ENCODE measurements around the gene METTL22. TPM values are rescaled to one million over a fixed set of nuclear protein-coding genes. Genes with fewer than 3 reads are reported as not detected.

The METTL22 gene
- polyA plus RNA-seq, 1 of the 3 experiments (the other 2 are of a cell fraction) = 38.3 TPM

DNA sequence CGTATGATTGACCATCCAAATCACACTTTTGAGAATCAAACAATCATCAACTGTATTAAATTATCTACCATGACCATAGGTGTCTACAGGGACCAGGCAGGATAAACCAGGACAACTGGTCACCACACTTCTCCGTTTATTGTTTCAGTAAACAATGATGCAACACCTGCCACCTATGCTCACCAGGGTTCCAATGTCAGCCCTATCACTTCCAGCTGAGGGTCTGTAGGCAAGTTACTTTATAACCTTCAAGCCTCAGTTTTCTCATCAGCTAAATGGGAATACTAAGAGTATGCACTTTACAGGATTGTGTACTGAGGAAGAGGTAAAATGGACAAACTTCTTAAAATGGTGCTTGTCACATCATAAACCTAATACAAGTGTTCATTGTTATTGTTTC, 46.1 kb upstream of the METTL22 start:
- Histone ChIP-seq H3K79me2 (ENCODE audit: insufficient read depth) (no peaks in the 10 kb centered on the region), H3K9me3 (no peaks in the 10 kb centered on the region)

DNA sequence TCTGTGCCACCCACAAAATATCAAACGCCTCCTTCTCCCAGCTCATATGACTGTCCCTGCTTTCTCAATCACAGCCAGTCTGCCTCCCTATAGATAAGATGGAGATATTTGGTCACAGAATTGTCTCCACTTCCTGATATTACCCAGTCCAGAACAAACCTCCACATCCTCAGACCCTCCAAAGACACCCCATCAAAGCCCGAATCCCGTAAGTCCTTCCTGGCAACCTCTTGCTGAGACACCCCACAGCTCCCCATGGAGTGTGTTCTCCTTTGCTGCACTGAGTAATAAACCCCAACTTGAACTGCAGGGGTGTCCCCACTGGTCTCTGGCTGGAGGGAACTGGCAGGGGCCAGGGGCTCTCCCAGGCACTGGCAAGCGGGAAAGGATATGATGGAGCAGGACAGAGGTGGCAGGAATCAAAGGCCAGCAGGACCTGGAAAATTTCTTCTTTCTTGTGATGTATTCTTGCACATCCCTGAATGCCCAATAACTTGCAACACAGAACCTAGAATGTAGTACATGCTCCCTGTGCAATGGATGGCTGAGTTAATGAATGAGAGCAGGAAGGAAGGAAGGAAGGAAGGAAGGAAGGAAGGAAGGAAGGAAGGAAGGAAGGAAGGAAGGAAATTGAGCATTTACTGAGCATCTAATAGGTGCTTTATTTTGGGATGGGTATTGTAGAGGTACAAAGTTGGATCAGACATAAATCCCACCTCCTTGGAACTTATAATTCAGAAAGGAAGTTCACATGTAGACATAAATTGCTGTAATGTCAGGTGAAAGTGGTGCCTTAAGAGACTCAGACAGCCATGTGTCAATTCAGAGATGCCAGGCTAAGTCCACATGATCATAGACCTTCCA, 45.1 kb upstream of the METTL22 start:
- no peaks in the 10 kb centered on the region for H3F3A ChIP-seq (replicated peaks; ENCODE audit: insufficient read depth)
- no peak for DNase-seq
- H3K9ac ChIP-seq = no peak overlapping the region
- 59% methylated on average over 4 of the region's 4 CpGs for WGBS (ENCODE audit: low lambda C conversion rate)
- no peaks in the 10 kb centered on the region for H3K9me2 ChIP-seq
- TF ChIP-seq MEF2A (IDR thresholded peaks at IDR 0.05; ENCODE audit: borderline replicate concordance, low read depth) (no peak), YY1 (IDR thresholded peaks at IDR 0.05; ENCODE audit: low read depth) (no peak), ELF1 (IDR thresholded peaks at IDR 0.05) (no peak), MXI1 (IDR thresholded peaks at IDR 0.05; ENCODE audit: low read depth, low read length) (no peak), EP300 (IDR thresholded peaks at IDR 0.05; ENCODE audit: borderline replicate concordance in 1 of 2, low read depth in 1 of 2, low read length in 1 of 2) (no peak), NFIC (IDR thresholded peaks at IDR 0.05; ENCODE audit: borderline replicate concordance) (no peak), FOSL2 (IDR thresholded peaks at IDR 0.05; ENCODE audit: borderline replicate concordance, low read depth) (no peak)
- TF ChIP-seq, protein P1, sequence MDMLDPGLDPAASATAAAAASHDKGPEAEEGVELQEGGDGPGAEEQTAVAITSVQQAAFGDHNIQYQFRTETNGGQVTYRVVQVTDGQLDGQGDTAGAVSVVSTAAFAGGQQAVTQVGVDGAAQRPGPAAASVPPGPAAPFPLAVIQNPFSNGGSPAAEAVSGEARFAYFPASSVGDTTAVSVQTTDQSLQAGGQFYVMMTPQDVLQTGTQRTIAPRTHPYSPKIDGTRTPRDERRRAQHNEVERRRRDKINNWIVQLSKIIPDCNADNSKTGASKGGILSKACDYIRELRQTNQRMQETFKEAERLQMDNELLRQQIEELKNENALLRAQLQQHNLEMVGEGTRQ (IDR thresholded peaks at IDR 0.05; ENCODE audit: borderline replicate concordance, low read depth, low read length) = no peak
- TF ChIP-seq, protein P2, sequence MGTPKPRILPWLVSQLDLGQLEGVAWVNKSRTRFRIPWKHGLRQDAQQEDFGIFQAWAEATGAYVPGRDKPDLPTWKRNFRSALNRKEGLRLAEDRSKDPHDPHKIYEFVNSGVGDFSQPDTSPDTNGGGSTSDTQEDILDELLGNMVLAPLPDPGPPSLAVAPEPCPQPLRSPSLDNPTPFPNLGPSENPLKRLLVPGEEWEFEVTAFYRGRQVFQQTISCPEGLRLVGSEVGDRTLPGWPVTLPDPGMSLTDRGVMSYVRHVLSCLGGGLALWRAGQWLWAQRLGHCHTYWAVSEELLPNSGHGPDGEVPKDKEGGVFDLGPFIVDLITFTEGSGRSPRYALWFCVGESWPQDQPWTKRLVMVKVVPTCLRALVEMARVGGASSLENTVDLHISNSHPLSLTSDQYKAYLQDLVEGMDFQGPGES (IDR thresholded peaks at IDR 0.05; ENCODE audit: low read depth, low read length) = no peak
- TF ChIP-seq, protein P3, sequence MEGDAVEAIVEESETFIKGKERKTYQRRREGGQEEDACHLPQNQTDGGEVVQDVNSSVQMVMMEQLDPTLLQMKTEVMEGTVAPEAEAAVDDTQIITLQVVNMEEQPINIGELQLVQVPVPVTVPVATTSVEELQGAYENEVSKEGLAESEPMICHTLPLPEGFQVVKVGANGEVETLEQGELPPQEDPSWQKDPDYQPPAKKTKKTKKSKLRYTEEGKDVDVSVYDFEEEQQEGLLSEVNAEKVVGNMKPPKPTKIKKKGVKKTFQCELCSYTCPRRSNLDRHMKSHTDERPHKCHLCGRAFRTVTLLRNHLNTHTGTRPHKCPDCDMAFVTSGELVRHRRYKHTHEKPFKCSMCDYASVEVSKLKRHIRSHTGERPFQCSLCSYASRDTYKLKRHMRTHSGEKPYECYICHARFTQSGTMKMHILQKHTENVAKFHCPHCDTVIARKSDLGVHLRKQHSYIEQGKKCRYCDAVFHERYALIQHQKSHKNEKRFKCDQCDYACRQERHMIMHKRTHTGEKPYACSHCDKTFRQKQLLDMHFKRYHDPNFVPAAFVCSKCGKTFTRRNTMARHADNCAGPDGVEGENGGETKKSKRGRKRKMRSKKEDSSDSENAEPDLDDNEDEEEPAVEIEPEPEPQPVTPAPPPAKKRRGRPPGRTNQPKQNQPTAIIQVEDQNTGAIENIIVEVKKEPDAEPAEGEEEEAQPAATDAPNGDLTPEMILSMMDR (IDR thresholded peaks at IDR 0.05) = no peak
- TF ChIP-seq, protein P4, sequence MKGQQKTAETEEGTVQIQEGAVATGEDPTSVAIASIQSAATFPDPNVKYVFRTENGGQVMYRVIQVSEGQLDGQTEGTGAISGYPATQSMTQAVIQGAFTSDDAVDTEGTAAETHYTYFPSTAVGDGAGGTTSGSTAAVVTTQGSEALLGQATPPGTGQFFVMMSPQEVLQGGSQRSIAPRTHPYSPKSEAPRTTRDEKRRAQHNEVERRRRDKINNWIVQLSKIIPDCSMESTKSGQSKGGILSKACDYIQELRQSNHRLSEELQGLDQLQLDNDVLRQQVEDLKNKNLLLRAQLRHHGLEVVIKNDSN (IDR thresholded peaks at IDR 0.05; ENCODE audit: borderline replicate concordance, low read depth) = no peak
- no peak overlapping the region for H3K27ac ChIP-seq (ENCODE audit: low read depth in 2 of 2, low read length in 1 of 2)
- H3K4me1 ChIP-seq (ENCODE audit: control insufficient read depth in 1 of 2, insufficient read depth in 2 of 2, low read depth in 1 of 2, low read length in 1 of 2) = peaks cover 0 to 8% of the 10 kb centered on the region in 2 experiments; a peak in 2 of 4 replicates
- no peaks in the 10 kb centered on the region for H4K20me1 ChIP-seq (ENCODE audit: insufficient read depth)
- no peak overlapping the region for H3K4me3 ChIP-seq (ENCODE audit: low read depth in 2 of 2, low read length in 1 of 2)
- no peak overlapping the region for H2AFZ ChIP-seq (ENCODE audit: low read depth)
- no peak overlapping the region for H3K4me2 ChIP-seq
- H3K9me3 ChIP-seq = no peaks in the 10 kb centered on the region
- H3K27me3 ChIP-seq (ENCODE audit: insufficient read depth) = peaks cover 6% of the 10 kb centered on the region; the same call in 1 of the 2 replicates
- POLR2A ChIA-PET = no interaction called here
- H3K79me2 ChIP-seq (ENCODE audit: insufficient read depth) = no peaks in the 10 kb centered on the region
- CTCF ChIA-PET = interaction anchor here (0.8 kb wide), 2 partner anchors 8 to 304 kb away, joined by 3 read pairs; no protein-coding TSS in a partner anchor
- no peaks in the 10 kb centered on the region for H3K36me3 ChIP-seq (replicated peaks in 1 of 2; ENCODE audit: control insufficient read depth in 1 of 2, insufficient read depth in 2 of 2, low read length in 1 of 2)

More for the DNA sequence above, 46.1 kb upstream of the METTL22 start:
- WGBS (ENCODE audit: low lambda C conversion rate) = 45% methylated on average over 2 of the region's 2 CpGs
- Histone ChIP-seq H3K9ac (no peak overlapping the region), H3F3A (replicated peaks; ENCODE audit: insufficient read depth) (no peaks in the 10 kb centered on the region), H3K4me3 (ENCODE audit: low read depth in 2 of 2, low read length in 1 of 2) (no peak overlapping the region), H3K36me3 (replicated peaks in 1 of 2; ENCODE audit: control insufficient read depth in 1 of 2, insufficient read depth in 2 of 2, low read length in 1 of 2) (no peaks in the 10 kb centered on the region), H3K9me2 (no peaks in the 10 kb centered on the region), H2AFZ (ENCODE audit: low read depth) (no peak overlapping the region), H4K20me1 (ENCODE audit: insufficient read depth) (no peaks in the 10 kb centered on the region), H3K27me3 (ENCODE audit: insufficient read depth) (peaks cover 6% of the 10 kb centered on the region; the same call in 1 of the 2 replicates), H3K4me1 (ENCODE audit: control insufficient read depth in 1 of 2, insufficient read depth in 2 of 2, low read depth in 1 of 2, low read length in 1 of 2) (peaks cover 0 to 15% of the 10 kb centered on the region in 2 experiments; a peak in 2 of 4 replicates), H3K4me2 (no peak overlapping the region), H3K27ac (ENCODE audit: low read depth in 2 of 2, low read length in 1 of 2) (no peak overlapping the region)
- POLR2A ChIA-PET = no interaction called here
- CTCF ChIA-PET = interaction anchor here (0.8 to 1.3 kb wide), 3 partner anchors 15 to 305 kb away, joined by 3 to 5 read pairs (median 4); partner anchors contain the start of gene TMEM114
- no peak for DNase-seq
- TF ChIP-seq GATA2 (CRISPR knock-in tag; IDR thresholded peaks at IDR 0.05) = no peak
